ENCODE results near the gene RYR1.

- TF ChIP-seq CTCF (IDR thresholded peaks at IDR 0.05; ENCODE audit: borderline replicate concordance, extremely low read depth, low read length, poor library complexity, severe bottlenecking) (no peak), EZH2 (IDR thresholded peaks at IDR 0.05; ENCODE audit: borderline replicate concordance, low read depth, low read length, severe bottlenecking) (no peak)
Observed at GRCh38 chr19:38606131-38606530, 172.6 kb downstream of the RYR1 start.

Data from DND-41 (cell line).